GM23338 (cell line): ENCODE results near the gene FOXR2. TPM values are rescaled to one million over a fixed set of nuclear protein-coding genes. Genes with fewer than 3 reads are reported as not detected.

Source experiments
- CREB1 ChIP-seq: fragments of 250-450 bp; sonication (Bioruptor Pico); IDR thresholded peaks from 2 replicates; pipeline ENCODE4 v1.5.0; 2020; ENCODE audit warnings: low read depth, mild to moderate bottlenecking, moderate library complexity
- ETS1 ChIP-seq: IDR thresholded peaks from 2 replicates; pipeline ENCODE4 v1.6.1; 2016; ENCODE audit warnings: antibody characterized with exemption
- EZH2phosphoT487 ChIP-seq: fragments of 200-600 bp; sonication (generic); IDR thresholded peaks from one replicate; pipeline ENCODE4 v1.8.1; 2018; ENCODE audit warnings: antibody characterized with exemption; ENCODE audit not compliant: unreplicated experiment
- JUNB ChIP-seq: IDR thresholded peaks from one replicate; pipeline ENCODE4 v1.6.1; 2016; ENCODE audit warnings: antibody characterized with exemption; ENCODE audit not compliant: unreplicated experiment
- NANOG ChIP-seq: IDR thresholded peaks from 2 replicates; pipeline ENCODE4 v1.6.1; 2016; ENCODE audit warnings: antibody characterized with exemption, borderline replicate concordance
- POLR2AphosphoS5 ChIP-seq: IDR thresholded peaks from 2 replicates; pipeline ENCODE4 v1.6.1; 2016; ENCODE audit warnings: antibody characterized with exemption, low read depth
- REST ChIP-seq: IDR thresholded peaks from one replicate; pipeline ENCODE4 v1.6.1; 2018; ENCODE audit warnings: antibody characterized with exemption; ENCODE audit not compliant: unreplicated experiment
- polyA plus RNA-seq: library from polyadenylated mRNA; unstranded; fragments of >200 nt; fragmentation: Nextera tagmentation; extraction: Ambion mirVana; gene quantifications from 2 replicates; pipeline ENCODE4 v1.2.1, GENCODE V29; 2016
- small RNA-seq: library from RNA; depleted of rRNA; stranded (forward); fragments of <200 nt; gene quantifications from one replicate; pipeline ENCODE3, GENCODE V24; 2014; ENCODE audit warnings: low replicate concordance
- total RNA-seq: library from RNA; depleted of rRNA; stranded (reverse); fragments of >200 nt; shearing (Covaris generic); gene quantifications from 2 replicates; pipeline ENCODE4 v1.2.3, GENCODE V29; 2014; rRNA removed

FOXR2 gene
- total and polyA plus RNA-seq, 2 experiments from 2014 or later = not detected

GRCh38 chrX:55668084-55668483 lies 44.9 kb downstream of the FOXR2 start (continued):
- TF ChIP-seq CREB1 (CRISPR knock-in tag) (no peak), EZH2phosphoT487 (no peak), POLR2AphosphoS5 (no peak), ETS1 (no peak), JUNB (no peak), NANOG (no peak), REST (no peak)

Small RNA genes lying within 50 kb of the gene (small RNA-seq; reads per million reads assigned to genes)
- not detected for gene RF00019

Other genes starting within 250 kb of the FOXR2 start
- 15.0 and 15.8 TPM in 2 replicates for gene MAGEH1, start 171.3 kb upstream of the FOXR2 start, total RNA-seq
- gene MAGEH1, start 171.3 kb upstream of the FOXR2 start, polyA plus RNA-seq = 14.0 and 14.2 TPM in 2 replicates
- gene USP51, start 133.6 kb upstream of the FOXR2 start, total RNA-seq = 4.7 and 5.5 TPM in 2 replicates
- 2.8 and 3.5 TPM in 2 replicates for gene USP51, start 133.6 kb upstream of the FOXR2 start, polyA plus RNA-seq
- 6.0 and 10.1 TPM in 2 replicates for gene RRAGB, start 94.3 kb downstream of the FOXR2 start, total RNA-seq
- gene RRAGB, start 94.3 kb downstream of the FOXR2 start, polyA plus RNA-seq = 5.0 and 7.9 TPM in 2 replicates